K562 treated with DMSO at 1 percent for 24 hours (cell line): ENCODE results near the gene OSCAR. TPM values are rescaled to one million over a fixed set of nuclear protein-coding genes. Genes with fewer than 3 reads are reported as not detected.

ENCODE experiments used
- total RNA-seq: library from RNA; unstranded; fragments of 300-600 nt; gene quantifications from 2 replicates; pipeline ENCODE4 v1.2.3, GENCODE V29; 2022; ENCODE audit warnings: low read depth; ENCODE audit not compliant: insufficient read depth

Gene OSCAR, protein sequence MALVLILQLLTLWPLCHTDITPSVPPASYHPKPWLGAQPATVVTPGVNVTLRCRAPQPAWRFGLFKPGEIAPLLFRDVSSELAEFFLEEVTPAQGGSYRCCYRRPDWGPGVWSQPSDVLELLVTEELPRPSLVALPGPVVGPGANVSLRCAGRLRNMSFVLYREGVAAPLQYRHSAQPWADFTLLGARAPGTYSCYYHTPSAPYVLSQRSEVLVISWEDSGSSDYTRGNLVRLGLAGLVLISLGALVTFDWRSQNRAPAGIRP
- 1.4 and 1.9 TPM in 2 replicates for total RNA-seq

DNA sequence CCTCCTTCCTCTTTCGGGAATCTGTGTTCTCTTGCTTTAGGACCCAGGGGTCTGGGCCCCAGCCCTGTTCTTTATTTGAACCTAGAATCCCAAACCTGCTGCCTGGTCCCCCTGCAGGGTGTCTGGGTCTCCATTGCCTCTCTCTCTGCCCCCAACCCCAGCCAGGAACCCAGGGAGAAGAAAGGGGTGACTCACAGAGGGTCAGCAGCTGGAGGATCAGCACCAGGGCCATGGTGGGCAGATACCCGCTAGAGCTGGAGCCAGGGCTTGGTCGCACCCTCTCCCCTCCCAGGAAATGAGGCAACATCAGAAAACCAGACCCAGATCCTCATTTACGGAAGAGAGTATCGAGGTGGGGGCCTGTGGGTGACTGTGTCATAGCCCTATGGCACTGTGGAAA is at the start of gene OSCAR:
Gene OSCAR, minus strand, starts transcription at position 243 of the 400 bp plus-strand sequence. Its CDS starts 11 bp downstream, at position 232.

DNA sequence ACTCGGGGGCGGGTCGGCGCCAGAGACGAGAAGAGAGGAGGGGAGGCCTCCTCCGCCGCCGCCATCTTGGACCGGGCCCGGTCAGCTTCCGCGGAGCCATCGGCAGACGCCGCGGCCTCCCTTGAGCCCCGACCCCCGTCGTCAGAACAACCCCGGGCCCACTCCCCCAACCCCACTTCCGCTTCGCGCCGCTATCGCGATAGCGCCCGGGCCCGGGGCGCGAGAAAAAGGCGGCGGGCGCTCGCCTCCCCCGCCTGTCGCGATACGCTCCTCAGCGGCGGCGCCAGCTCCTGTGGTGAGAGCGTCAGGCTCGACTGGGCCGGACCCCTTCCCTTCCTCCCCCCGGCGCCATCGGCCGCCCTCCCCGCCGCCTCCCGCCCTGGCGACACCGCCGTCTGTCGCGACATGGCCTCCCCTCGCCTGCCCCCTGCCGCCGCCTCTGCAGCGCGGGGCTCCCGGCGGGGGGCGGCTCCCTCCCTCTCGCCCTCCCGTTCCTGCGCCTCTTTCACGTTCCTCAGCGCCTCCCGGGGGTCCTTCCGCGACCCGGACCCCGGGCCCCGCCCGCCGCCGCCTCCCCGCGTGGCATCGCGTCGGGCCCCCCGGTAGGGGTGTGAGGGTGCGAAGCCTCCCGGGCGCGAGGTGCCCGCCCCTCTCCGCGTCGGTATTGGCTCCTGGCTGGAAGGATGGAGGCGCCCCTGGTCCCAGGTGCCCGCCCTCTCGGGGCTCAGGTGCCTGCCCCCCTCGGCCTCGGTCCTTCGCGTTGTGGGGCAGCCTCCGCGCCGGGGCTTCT is 37.3 kb upstream of the OSCAR start, which contains the start of gene CNOT3:
Gene CNOT3, plus strand, starts transcription at position 64 of the 790 bp plus-strand sequence. CDS start 5,217 bp downstream, outside the sequence.

DNA sequence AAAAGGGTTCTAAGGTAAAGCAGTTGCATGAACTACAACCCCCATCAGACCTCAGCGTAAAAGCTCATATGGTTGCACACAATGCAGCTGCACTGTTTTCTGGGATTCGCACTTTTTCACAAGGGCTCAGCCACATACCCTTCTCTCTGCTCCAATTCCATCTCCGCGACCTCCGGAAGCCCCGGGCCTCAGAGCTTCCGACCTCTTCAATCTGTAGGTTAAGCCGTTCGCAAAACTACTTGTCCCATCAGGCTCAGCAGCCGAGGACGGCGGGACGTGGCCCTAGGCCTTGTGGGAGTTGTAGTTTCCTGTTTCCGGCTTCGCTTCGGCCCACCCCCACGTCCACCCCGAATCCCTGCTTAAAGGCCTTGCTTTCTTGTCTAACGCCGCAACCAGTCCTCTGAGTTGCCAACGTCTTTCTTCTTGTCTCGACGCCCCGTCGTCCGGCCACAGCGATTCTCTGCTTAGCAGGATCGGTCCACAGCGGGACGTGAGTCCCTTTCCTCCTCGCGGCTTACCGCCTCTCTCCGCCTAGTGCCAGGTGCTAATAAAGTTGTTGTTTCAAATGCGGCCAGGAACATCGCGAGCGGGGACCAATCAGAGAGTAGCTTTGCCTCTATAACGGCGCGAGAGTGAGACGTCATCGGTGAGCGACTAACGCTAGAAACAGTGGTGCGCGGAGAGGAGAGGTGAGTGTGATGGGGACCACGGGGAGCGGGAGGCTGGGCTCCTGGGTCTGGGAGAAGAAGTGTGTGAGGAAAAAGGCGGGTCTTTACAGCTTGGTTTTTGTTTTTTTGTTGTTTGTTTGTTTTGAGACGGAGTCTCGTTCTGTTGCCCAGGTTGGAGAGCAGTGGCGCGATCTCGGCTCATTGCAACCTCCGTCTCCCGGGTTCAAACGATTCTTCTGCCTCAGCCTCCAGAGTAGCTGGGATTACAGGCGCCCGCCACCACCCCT is 14.8 kb upstream of the OSCAR start, which contains the start of the genes PRPF31 and TFPT:
Gene PRPF31, plus strand, starts transcription at position 646 of the 955 bp plus-strand sequence. CDS start 2,525 bp downstream, outside the sequence.
Gene TFPT, minus strand, starts transcription at position 549 of the 955 bp plus-strand sequence. Its CDS starts 388 bp downstream, at position 161.

DNA sequence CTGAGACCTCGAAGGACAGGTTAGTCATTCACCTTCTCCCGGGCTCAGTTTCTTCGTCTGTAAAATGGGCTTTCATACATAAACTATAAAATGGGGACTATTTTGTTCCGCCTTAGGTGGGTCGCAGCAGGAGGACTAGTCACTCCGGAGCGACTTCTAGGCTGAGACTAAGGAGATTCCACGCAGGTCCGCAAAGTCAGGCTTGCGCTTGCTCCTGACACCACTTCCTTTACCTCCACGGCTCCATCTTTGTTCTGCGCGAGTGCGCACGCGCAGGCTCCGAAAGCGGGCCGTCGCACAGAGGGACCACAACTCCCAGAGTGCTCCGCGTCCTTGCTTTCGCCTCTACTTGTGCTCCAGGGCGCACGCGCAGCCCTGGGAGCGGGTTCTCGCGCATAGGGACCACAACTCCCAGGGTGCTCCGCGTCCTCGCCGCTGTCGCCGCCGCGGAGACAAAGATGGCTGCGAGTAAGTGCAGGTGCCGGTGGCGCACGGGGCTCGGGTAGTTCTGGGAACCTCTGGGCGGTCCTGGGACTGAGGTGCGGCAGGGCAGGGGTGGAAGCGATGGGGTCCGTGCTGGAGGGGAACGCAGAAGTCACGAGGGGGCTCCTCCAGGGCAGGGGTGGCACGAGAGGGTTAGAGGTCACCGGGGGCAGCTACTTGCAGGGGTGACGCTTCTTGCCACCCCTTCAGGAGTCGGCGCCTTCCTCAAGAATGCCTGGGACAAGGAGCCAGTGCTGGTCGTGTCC is 2.0 kb upstream of the OSCAR start, which contains the start of gene NDUFA3:
Gene NDUFA3, plus strand, starts transcription at position 435 of the 749 bp plus-strand sequence. Its CDS starts 24 bp downstream, at position 459.

DNA sequence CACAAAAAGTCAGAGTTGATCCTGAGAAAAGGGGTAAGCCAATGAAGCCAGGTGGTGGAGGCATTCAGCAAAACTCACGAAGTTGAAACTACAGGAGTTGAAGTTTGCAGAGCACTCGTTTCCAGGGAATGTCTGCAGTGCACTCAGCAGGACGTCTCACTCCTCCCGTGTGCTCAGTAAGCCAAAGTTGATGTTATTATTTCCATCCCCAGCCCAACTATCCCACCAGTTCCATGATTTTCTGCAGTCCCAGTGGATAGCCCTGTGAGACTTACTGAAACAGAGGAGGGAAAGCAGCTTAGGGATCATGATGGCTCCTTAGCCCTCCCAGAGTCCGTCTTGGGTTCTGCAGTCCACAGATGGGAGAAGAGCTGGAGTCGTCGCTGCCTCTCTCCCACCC is 19.6 kb downstream of the OSCAR start, which contains the start of gene TARM1:
Gene TARM1, minus strand, starts transcription at position 334 of the 400 bp plus-strand sequence. Its CDS starts 25 bp downstream, at position 309.

DNA sequence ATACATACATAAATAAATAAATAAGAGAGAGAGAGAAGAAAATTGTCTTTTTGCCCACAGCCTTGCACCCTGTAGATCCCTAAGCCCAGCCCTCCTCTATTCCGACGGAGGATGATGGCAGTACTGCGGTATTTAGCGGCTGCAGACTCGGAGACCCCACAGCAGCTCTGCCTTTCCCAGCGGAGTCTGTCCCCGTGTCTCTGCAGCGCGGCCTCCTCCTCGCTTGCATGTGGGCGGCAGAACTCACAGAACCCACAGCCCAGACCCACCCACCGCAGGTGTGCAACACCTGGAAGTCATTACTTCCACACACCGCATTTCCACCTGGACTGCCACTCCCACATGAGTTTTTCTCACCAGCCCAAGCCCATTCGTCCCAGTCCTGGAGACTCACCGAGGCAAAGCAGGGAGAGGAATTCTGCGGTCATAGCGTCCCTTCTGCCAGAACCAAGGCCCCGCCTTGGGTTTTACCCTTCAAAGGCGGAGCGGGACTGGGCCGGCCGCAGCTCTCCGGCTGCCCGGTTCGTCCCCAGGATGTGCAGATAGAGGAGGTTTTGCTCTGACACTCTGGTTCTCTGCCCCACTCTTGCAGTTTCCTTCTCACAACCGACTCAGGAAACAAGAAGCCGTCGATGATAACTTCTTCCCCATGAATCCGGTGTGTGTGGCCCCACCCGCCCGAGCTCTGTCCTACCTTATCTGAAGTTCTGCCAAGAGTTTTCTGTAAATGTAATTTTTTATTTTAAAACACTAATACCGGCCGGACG is 37.1 kb downstream of the OSCAR start, which contains the start of gene VSTM1:
Gene VSTM1, minus strand, starts transcription at position 548 of the 767 bp plus-strand sequence. Its CDS starts 120 bp downstream, at position 428.

Other genes starting within 250 kb of the OSCAR start
- gene MYADM, start 232.9 kb downstream of the OSCAR start, total RNA-seq = 36.2 and 59.6 TPM in 2 replicates
- gene PRKCG, start 218.6 kb downstream of the OSCAR start, total RNA-seq = 0.08 TPM in 1 of 2 replicates, not detected in the other
- not detected in 2 replicates for gene CACNG7, start 191.5 kb downstream of the OSCAR start, total RNA-seq
- not detected in 2 replicates for gene CACNG8, start 137.9 kb downstream of the OSCAR start, total RNA-seq
- not detected in 2 replicates for gene CACNG6, start 109.2 kb downstream of the OSCAR start, total RNA-seq
- not detected in 2 replicates for gene VSTM1, start 36.9 kb downstream of the OSCAR start, total RNA-seq
- not detected in 2 replicates for gene TARM1, start 19.4 kb downstream of the OSCAR start, total RNA-seq
- gene NDUFA3, start 2.1 kb upstream of the OSCAR start, total RNA-seq = 86.4 and 133 TPM in 2 replicates
- 9.7 and 20.2 TPM in 2 replicates for gene TFPT, start 14.9 kb upstream of the OSCAR start, total RNA-seq
- gene PRPF31, start 15.0 kb upstream of the OSCAR start, total RNA-seq = 90.1 and 106 TPM in 2 replicates
- gene CNOT3, start 37.0 kb upstream of the OSCAR start, total RNA-seq = 71.9 and 76.1 TPM in 2 replicates
- 8.3 and 8.5 TPM in 2 replicates for gene LENG1, start 58.9 kb upstream of the OSCAR start, total RNA-seq
- gene TMC4, start 72.4 kb upstream of the OSCAR start, total RNA-seq = 0.90 TPM in 1 of 2 replicates, not detected in the other
- 227 and 231 TPM in 2 replicates for gene MBOAT7, start 88.8 kb upstream of the OSCAR start, total RNA-seq
- gene TSEN34, start 90.5 kb upstream of the OSCAR start, total RNA-seq = 86.8 and 89.8 TPM in 2 replicates
- 6,803 and 7,007 TPM in 2 replicates for gene RPS9, start 100.1 kb upstream of the OSCAR start, total RNA-seq
- not detected in 2 replicates for gene LILRB3, start 122.2 kb upstream of the OSCAR start, total RNA-seq
- gene LILRA6, start 142.0 kb upstream of the OSCAR start, total RNA-seq = not detected in 2 replicates
- gene LILRB5, start 156.5 kb upstream of the OSCAR start, total RNA-seq = not detected in 2 replicates
- not detected in 2 replicates for gene LILRB2, start 180.3 kb upstream of the OSCAR start, total RNA-seq
- not detected in 2 replicates for gene LILRA5, start 212.4 kb upstream of the OSCAR start, total RNA-seq
- gene LILRA4, start 238.4 kb upstream of the OSCAR start, total RNA-seq = not detected in 2 replicates